SKM-1 treated with dmso at 0.1 percent for 144 hours (cell line): ENCODE measurements around the gene OR6C70.

Experiments used
- DNase-seq: peaks from one replicate; lab custom pipeline; 2025; ENCODE audit not compliant: unreplicated experiment; lab: John Stamatoyannopoulos, UW

Gene OR6C70

GRCh38 chr12:55420307-55420962 is 49.5 kb downstream of the OR6C70 start:
- DNase-seq, result no peak
